Right lobe of liver (tissue), 6 donors: ENCODE results near the gene LRRC28. TPM values are rescaled to one million over a fixed set of nuclear protein-coding genes. Genes with fewer than 3 reads are reported as not detected.

Source experiments
- ATAC-seq, 4 donors: fragments of 200-7000 bp; cut with Tn5 transposase; one replicate each; pipeline ENCODE4 v1.9.1; 2020; ENCODE audit warnings: mild to moderate bottlenecking in 4 of 4, moderate library complexity in 4 of 4
- DNase-seq, 3 donors: peaks; one replicate each; pipeline ENCODE4 v3.0.0-alpha.2; 2020
- H3K27ac ChIP-seq, 3 donors: fragments of 200-600 bp; one replicate each; pipeline ENCODE4 v1.8.0; 2022
- H3K27me3 ChIP-seq, 2 donors: fragments of 200-600 bp; one replicate each; pipeline ENCODE4 v1.8.0; 2022
- H3K36me3 ChIP-seq, 4 donors: fragments of 200-600 bp; sonication (generic) in 1 of 4; one replicate each; pipeline versions ENCODE4 v1.5.1 to v1.8.0; 2017 to 2022; ENCODE audit warnings: control low read depth in 1 of 4
- H3K4me1 ChIP-seq, 4 donors: fragments of 200-600 bp; sonication (generic) in 1 of 4; one replicate each; pipeline versions ENCODE4 v1.5.1 to v1.8.0; 2017 to 2022; ENCODE audit warnings: control low read depth in 1 of 4
- H3K4me3 ChIP-seq, 3 donors: fragments of 200-600 bp; one replicate each; pipeline ENCODE4 v1.8.0; 2022
- H3K9me3 ChIP-seq, 4 donors: fragments of 200-600 bp; sonication (generic) in 1 of 4; one replicate each; pipeline versions ENCODE4 v1.5.1 to v1.8.0; 2017 to 2022; ENCODE audit warnings: control low read depth in 1 of 4
- CTCF ChIP-seq, 4 donors: fragments of 200-600 bp in 3 of 4; fragments of 450-650 bp in 1 of 4; IDR thresholded peaks; one replicate each; pipeline versions ENCODE4 v1.5.1 to v1.8.0; 2016 to 2022; ENCODE audit warnings: antibody characterized with exemption in 4 of 4, mild to moderate bottlenecking in 2 of 4
- POLR2A ChIP-seq: fragments of 450-650 bp; IDR thresholded peaks from one replicate; pipeline ENCODE4 v1.6.1; 2017; ENCODE audit warnings: antibody characterized with exemption, mild to moderate bottlenecking
- WGBS: methylation state at CpG from one replicate; pipeline ENCODE4 v1.1.6; 2018; ENCODE audit warnings: low coverage, low lambda C conversion rate; ENCODE audit not compliant: insufficient coverage; ENCODE audit errors: missing lambda C conversion rate; 5-methylcytosine and 5-hydroxymethylcytosine counted together
- intact Hi-C, 2 donors: fragments of 100-400 bp; cut with DNase I; formaldehyde crosslinking; loops; one replicate each; pipeline versions ENCODE4 v1.11.2 to v1.14.1; 2022
- long read RNA-seq: library from polyadenylated mRNA; unstranded; transcript quantifications from one replicate; pipeline ENCODE4 v2.0.0, GENCODE V29; 2019
- total RNA-seq, 6 experiments: library from RNA; depleted of rRNA in 2 of 6; stranded (reverse); fragments of >200 nt in 2 of 6; fragmentation: NEBNext Ultra II Directional in 3 of 6; extraction: Animal tissue kit (Norgen Biotek cat#: 25700) in 3 of 6; gene quantifications; one replicate each; pipeline versions ENCODE4 v1.1.0 to v1.2.4, GENCODE V29; 2016 to 2023
- donor health status: DM: no; HTN: yes; CAD: no.
- donor health status: DM: no; HTN: no; CAD: no.
- donor health status: DM: no; HTN: no; CAD: no.
- donor health status: DM: no; HTN: yes; CAD: no.
- donor health status: DM: no; HTN: yes; CAD: no.

LRRC28 gene
- total RNA-seq = 10 to 100 TPM; 21.8 to 70.1 (median 31.9) TPM
- long read RNA-seq, full-length matches to known transcripts = 4 of 9 reads
- long read RNA-seq, partial matches to known transcripts = 1 of 9 reads
- long read RNA-seq, other reads (novel, unspliced or antisense) = 4 of 9 reads

DNA sequence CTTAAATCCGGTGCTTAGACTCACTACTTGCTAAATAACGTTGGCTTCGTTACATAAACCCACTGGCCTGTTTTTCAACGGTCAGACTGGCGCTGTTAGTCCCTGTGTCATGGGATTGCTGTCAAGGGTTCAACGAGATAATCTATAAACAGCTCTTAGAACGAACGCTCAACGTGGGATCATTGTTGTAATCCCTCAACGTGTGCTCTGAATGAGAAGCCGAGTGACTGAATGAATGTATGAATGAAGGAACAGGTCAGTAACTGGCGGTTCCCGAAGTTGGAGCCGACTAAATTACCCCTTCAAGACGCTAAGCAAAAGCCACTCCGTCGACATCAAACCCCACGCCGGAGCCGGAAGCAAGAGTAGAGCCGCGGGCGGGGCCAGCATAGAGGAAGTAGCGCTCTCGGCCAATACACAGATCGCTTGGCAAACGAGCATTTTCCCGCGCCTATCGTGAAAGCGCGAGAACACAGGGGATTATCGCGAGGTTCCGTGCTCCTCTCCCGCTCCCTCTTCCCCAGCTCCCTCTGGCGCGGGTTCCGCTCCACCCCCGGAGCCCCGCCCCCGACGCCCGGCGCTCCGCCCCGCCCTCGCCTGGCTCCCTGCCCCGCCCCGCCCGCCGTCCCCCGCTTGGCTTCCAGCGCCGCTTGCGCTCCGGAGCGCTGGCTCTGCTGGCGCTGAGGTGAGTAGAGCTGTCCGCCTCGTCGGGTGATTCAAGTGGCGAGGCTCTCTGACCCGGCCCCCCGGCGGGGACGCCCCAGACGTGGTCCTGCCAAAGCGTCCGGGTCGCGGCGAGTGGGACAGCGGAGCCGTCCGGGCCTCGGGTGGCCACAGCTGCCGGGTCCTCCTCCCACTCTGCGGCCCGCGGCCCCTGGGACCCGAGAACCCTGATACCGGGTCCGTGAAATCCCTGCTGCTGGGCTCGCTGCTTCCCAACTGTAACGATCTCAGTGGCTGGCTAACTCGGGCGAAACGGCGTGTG lies at the start of gene LRRC28:
Gene LRRC28 (plus strand): TSS at position 625 of the 985 bp plus-strand sequence. CDS start 4,477 bp downstream, outside the sequence.
- TF ChIP-seq POLR2A (peak; percentile 92), CTCF (IDR thresholded peaks at IDR 0.05) (no peak)
- peak within 1 kb of the TSS; percentile 91 to 94 (median 92) for H3K27ac ChIP-seq
- no peaks in the 10 kb centered on the region for H3K27me3 ChIP-seq
- H3K9me3 ChIP-seq = no peaks in the 10 kb centered on the region
- intact Hi-C loops = no loop called here
- no peaks in the 10 kb centered on the region for H3K36me3 ChIP-seq
- peaks cover 0 to 53% (median 6%) of the 10 kb centered on the region in 4 donors for H3K4me1 ChIP-seq
- DNase-seq = peak; percentile 98 to 99 (median 99)
- WGBS = 1% methylated on average over 36 of the region's 90 CpGs
- H3K4me3 ChIP-seq = peak within 1 kb of the TSS; percentile 68 to 74 (median 73)
- ATAC-seq = peak; percentile 86 to 93 (median 90)

DNA sequence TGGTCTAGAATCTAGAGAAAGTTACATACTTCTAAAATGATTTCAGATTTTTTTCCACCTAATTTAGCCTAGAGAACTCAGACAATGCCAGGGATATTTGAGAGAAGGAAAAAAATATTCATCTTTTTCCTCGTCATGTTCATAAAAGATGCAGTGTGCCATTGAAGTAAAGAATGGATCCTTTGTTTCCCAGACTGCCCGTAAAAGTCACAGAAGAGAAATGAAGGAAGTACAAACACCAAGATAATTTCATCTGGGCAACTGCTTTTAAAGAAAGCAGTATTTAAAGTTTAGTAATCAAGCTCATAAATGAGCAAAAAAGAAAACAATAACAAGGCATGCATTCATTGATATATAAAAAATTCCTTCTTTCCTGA lies 49.1 kb upstream of the LRRC28 start:
- no peak overlapping the region for H3K4me3 ChIP-seq
- H3K27me3 ChIP-seq = no peaks in the 10 kb centered on the region
- ATAC-seq (no peak), DNase-seq (no peak)
- H3K9me3 ChIP-seq = no peaks in the 10 kb centered on the region
- H3K27ac ChIP-seq = no peak overlapping the region
- 68% methylated on average over 2 of the region's 2 CpGs for WGBS
- no peaks in the 10 kb centered on the region for H3K4me1 ChIP-seq
- intact Hi-C loops = no loop called here
- no peak for TF ChIP-seq POLR2A
- no peak for TF ChIP-seq CTCF (IDR thresholded peaks at IDR 0.05)
- peaks cover 0 to 10% (median 0%) of the 10 kb centered on the region in 4 donors for H3K36me3 ChIP-seq

DNA sequence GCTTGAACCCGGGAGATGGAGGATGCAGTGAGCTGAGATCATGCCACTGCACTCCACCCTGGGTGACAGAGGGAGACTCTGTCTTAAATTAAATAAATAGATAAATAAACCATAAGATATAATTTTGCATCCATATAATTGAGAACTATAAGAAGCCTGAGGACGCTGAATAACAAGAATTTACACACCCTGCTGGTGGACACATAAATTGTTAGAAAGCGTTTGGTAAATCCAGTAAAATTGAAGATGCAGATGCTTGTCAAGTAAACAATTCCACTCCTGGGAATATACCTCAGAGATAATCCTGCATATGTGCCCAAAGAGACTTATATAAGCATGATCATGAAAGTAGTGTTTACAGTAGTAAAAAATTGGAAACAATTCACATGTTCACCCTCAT lies 43.6 kb upstream of the LRRC28 start:
- no peak overlapping the region for H3K4me3 ChIP-seq
- no peak overlapping the region for H3K27ac ChIP-seq
- ATAC-seq = no peak
- intact Hi-C loops = no loop called here
- H3K27me3 ChIP-seq = no peaks in the 10 kb centered on the region
- TF ChIP-seq POLR2A = no peak
- TF ChIP-seq CTCF (IDR thresholded peaks at IDR 0.05) = no peak
- H3K36me3 ChIP-seq = no peaks in the 10 kb centered on the region
- 98% methylated on average over 3 of the region's 3 CpGs for WGBS
- DNase-seq = no peak
- no peaks in the 10 kb centered on the region for H3K9me3 ChIP-seq
- H3K4me1 ChIP-seq = no peaks in the 10 kb centered on the region

GRCh38 chr15:99209326-99209725 lies 42.0 kb upstream of the LRRC28 start:
- intact Hi-C loops = no loop called here
- Histone ChIP-seq H3K36me3 (no peaks in the 10 kb centered on the region), H3K9me3 (no peaks in the 10 kb centered on the region), H3K4me1 (no peaks in the 10 kb centered on the region), H3K27ac (no peak overlapping the region), H3K4me3 (no peak overlapping the region), H3K27me3 (no peaks in the 10 kb centered on the region)
- DNase-seq (no peak), ATAC-seq (peak; percentile 17 to 63 (median 49))
- no peak for TF ChIP-seq POLR2A
- no peak for TF ChIP-seq CTCF (IDR thresholded peaks at IDR 0.05)
- 71% methylated on average over 2 of the region's 2 CpGs for WGBS
